GM21367 (cell line): ENCODE data around the gene CCDC81.
"Not testable (repeated sequence)": the region's sequence is repeated elsewhere in the genome, so short reads cannot be mapped to it uniquely, and the experiment has no call there.

ENCODE experiments used
- ATAC-seq: cut with Tn5 transposase; IDR thresholded peaks from one replicate; pipeline ENCODE4 v1.9.1; 2021; ENCODE audit not compliant: unreplicated experiment

Gene CCDC81

DNA sequence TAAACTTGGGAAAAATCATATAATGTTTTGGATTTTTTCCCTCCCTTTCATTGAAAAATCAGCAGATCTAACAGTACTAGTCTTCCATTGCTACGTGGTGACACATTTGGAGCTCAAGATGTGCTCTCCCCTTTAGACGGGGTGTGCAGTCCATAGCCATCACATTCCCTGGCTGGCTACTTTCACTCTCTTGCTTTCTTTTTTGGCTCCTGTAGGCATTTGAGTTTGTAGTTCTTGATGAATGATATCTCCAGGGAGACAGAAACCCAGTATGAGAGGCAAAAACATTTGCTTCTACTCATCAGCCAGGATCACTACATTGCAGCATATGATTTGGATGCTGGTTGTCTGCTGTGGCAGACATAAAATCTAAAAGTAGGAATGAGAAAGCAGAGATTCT is 12.1 kb downstream of the CCDC81 start:
- no peak for ATAC-seq

DNA sequence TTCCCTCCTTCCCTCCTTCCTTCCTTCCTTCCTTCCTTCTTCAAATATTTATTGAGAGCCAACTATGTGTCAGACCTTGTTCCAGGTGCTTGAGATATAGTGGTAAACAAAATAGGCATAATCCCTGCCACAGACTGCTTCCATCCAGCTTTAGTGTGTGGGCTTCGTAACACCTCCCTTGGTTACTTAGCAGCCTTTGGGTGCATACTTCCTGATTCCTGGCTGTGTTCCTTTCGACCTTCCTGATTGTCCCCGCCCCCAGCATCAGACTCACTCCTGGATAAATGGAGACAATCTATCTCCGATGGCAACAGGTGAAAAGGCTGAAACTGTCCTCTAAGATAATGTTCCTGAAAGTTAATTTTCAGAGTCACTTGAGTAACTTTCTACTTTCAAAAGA is 13.5 kb downstream of the CCDC81 start:
- no peak for ATAC-seq

DNA sequence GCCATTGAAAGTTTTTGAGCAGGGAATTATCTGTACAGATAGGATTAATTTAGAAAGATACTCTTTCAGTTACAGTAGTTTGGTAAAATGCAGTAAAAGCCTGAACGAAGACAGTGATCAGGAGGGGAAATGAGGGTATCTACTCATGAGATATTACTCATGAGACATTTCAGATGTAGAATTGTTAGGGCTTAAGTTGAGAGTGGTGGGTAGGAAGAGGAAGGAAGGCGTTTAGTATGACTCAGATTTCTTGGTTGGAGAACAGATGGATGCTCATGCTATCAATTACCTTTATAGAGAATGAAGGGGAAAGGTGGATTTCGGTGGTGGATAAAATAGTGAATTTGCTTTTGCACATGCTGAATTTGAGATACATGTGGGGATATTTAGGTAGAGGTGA is 15.8 kb downstream of the CCDC81 start:
- ATAC-seq: no peak

- no peak for ATAC-seq
Observed at GRCh38 chr11:86395061-86395551, 20.4 kb downstream of the CCDC81 start.

DNA sequence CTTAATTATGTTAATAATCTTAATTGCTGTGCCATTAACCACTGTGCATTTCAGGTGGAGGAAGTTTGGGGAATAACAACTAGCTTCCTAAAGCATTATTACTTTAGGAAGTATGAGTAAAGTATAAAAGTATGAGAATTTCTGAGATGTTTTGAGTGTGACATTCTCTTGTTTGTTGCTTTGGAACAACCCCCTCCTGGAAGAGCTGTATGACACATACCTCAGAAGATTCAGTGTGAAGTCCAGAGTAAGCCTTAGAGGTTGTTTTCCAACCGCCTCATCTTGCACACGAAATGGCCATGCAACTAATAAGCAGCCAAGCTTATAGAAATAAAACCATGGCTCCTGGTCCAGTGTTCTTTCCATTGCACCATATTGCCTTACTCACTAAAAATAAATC is 21.7 kb downstream of the CCDC81 start:
- no peak for ATAC-seq

GRCh38 chr11:86397351-86397750 is 22.7 kb downstream of the CCDC81 start:
- no peak for ATAC-seq

DNA sequence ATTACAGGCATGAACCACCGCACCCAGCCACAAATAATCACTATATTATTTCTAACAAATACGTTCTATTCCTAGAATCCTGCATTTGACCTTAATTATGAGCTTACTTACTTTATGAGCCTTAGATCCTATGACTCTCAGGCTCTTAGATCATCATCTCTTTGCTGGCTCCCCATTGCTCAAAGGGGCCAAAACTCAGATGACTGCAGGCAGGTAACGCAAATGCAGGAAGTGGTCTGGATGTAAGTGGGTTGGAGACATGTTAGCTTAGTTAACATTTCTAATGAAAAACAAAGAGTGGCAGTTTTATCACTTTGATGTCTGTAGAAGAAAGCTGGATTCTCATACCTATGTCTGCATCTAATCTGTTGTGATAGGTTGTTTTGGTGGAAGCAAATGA is 23.4 kb downstream of the CCDC81 start:
- ATAC-seq: no peak

GRCh38 chr11:86403458-86403857 is 28.8 kb downstream of the CCDC81 start:
- no peak for ATAC-seq

DNA sequence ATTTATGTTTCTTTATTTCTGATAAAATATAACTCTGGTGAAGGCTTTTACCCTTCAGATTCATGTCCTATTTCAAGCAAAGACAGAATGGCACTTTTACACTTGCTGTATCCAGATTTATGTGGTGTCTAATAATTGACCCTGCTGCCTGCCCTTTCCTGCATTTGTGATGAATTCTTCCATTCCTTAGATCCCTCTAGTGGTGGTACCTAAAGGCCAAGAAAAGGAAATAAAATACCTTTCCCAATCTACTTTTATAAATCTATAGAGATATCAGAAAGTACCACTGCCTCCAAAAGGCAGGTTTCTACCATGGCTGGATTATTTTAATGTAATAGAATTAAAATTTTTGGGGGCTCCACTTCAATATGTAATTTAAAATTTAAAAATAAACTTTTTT is 34.2 kb downstream of the CCDC81 start:
- ATAC-seq: no peak

GRCh38 chr11:86414032-86414431 is 39.3 kb downstream of the CCDC81 start:
- no peak for ATAC-seq

GRCh38 chr11:86415026-86415425 is 40.3 kb downstream of the CCDC81 start:
- no peak for ATAC-seq

- ATAC-seq: no peak
Observed at GRCh38 chr11:86416494-86416893, 41.8 kb downstream of the CCDC81 start.

DNA sequence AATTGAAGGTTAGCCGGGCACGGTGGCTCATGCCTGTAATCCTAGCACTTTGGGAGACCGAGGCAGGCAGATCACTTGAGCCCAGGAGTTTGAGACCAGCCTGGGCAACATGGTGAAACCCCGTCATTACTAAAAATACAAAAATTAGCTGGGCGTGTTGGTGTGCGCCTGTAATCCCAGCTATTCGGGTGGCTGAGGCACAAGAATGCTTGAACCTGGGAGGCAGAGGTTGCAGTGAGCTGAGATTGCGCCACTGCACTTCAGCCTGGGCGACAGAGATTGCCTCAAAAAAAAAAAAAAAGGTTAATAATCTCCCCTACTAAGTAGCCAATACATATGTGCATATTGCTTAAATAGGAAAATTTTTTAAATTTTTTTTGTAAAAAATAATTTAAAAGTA is 42.3 kb downstream of the CCDC81 start:
- ATAC-seq: not testable (repeated sequence)

DNA sequence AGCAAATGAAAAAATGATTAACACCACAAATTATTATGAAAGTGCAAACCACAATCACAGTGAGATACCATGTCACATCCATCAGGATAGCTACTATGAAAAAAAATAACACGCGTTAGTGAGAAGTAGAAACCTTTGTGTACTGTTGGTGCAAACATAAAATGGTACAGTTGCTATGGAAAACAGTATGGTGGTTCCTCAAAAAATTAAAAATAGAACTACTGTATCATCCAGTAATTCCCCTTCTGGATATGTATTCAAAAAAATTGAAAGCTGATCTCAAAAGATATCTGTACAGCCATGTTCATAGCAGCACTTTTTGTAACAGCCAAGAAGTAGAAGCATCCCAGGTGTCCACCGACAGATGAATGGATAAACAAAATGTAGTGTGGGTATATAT is 43.4 kb downstream of the CCDC81 start:
- no peak for ATAC-seq

DNA sequence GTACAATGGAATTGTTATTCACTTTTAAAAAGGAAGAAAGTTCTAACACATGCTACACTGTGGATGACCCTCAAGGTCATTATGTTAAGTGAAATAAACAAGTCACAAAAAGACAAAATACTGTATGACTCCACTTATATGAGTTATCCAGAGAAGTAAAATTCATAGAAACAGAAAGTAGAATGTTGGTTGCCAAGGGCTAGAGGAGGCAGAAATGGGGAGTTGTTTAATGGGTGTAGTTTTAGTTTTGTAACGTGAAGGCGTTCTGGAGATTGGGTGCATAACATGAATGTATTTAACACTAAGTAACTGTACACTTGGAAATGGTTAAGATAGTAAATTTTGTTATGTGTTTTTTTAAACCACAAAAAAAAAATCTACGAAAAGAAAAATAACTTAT is 43.8 kb downstream of the CCDC81 start:
- ATAC-seq: no peak

DNA sequence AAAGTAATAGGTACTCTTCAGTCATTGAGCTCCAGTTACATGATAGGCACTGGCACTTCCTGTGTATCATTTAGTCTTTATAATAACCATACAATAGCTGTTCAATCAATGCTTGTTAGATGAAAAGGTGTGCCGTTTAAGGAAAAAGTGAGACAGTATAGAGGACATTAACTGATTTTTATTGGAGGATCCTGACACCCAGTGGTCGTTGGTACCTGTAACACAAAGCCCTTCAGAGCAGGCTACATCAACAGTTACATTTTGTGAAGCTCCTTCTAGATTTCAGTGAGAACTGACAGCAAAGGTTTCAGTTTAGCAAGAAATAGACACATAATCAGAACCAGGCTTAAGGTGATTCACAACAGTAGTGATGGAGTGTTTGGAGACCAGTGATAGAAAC is 44.2 kb downstream of the CCDC81 start:
- no peak for ATAC-seq

DNA sequence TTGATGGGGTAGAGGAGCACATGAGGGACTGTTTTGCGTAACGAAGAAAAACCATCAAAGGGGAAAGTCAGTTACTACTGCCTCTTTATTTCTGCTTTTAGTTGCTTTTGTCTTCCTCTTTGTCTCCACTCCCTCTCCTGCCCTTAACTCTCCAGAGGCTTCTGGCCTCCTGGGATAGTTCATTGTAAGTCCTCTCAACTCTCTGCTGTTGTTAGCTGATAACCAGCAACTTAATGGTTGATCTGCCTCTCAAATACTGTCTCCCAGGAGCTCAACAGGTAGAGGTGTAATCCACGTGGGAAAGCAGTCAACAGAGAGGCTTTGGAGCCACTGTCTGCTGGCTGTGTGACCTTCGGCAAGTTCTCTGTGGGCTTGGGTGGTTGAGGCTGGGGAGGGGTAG is 47.3 kb downstream of the CCDC81 start:
- no peak for ATAC-seq

DNA sequence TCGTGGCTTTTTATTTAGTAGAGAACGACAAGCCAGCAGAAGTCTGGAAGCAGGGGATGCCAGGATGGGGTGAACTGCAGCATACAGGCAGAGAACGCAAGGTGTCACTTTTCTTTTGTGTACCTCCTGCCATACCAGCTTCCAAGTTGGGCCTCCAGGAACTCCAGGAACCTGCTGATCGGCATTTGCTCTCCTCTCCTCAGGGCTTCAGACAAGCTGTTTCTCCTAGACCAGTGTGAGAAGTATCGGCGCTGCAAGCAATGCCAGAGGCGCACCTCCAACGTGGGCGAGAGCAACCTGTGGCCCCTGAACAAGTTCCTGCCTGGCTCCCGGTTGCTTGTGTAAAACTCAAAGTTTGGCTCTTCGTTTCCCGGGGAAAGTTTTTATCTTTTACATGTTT is 47.7 kb downstream of the CCDC81 start:
- ATAC-seq: no peak

DNA sequence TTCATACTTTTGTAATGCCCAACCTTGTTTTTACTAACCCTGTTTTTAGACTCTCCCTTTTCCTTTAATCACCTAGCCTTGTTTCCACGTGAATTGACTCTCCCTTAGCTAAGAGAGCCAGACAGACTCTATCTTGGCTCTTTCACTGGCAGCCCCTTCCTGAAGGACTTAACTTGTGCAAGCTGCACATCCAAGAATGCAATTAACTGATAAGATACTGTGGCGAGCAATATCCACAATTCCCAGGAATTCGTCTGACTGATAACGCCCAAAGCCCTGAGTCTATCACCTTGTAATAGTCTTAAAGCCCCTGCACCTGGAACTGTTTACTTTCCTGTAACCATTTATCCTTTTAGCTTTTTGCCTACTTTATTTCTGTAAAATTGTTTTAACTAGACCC is 48.8 kb downstream of the CCDC81 start:
- not testable (repeated sequence) for ATAC-seq

DNA sequence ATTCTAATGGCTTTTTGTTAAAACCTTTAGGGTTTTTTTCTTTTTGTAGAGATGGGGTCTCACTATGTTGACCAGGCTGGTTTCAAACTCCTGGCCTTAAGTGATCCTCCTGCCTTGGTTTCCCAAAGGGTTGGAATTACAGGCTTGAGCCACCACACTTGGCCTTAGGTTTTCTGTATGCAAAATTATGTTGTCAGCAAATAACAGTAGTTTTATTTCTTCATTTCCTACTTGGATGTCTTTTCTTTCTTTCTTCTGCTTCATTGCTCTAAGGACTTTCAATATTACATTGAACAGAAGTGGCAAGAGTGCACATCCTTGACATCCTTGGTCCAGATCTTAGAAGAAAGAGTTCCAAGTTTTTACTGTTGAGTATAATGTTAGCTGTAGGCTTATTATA is 52.8 kb downstream of the CCDC81 start:
- no peak for ATAC-seq

DNA sequence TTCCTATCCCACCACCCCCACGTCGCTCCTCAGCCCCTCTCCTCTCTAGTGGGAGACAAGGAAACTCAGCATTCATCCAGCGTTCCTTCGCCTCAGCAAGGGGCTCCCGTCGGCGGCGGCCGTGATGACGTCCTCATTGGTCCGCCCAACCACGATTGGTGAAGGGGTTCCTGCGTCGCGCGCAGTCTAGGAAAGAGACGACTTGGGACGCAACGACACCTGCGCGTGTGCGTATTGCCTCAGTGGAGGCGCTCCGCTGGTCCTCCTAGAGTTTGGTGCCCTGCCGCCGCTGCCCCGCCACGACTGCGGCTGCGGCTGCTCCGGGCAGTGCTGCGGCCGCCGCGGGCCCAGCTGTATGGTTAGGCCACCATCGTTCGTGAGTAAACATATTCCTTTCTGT is 56.6 kb downstream of the CCDC81 start:
- no peak for ATAC-seq

DNA sequence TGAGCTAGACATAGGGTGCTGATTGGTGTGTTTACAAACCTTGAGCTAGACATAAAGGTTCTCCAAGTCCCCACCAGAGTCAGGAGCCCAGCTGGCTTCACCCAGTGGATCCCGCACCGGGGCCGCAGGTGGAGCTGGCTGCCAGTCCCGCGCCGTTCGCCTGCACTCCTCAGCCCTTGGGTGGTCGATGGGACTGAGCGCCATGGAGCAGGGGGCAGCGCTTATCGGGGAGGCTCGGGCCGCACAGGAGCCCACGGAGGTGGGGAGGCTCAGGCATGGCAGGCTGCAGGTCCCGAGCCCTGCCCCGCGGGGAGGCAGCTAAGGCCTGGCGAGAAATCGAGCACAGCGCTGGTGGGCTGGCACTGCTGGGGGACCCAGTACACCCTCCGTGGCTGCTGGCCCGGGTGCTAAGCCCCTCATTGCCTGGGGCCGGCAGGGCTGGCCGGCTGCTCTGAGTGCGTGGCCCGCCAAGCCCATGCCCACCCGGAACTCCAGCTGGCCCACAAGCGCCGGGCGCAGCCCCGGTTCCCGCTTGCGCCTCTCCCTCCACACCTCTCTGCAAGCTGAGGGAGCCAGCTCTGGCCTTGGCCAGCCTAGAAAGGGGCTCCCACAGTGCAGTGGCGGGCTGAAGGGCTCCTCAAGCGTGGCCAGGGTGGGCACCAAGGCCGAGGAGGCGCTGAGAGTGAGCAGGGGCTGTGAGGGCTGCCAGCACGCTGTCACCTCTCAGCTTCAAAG is 58.8 kb downstream of the CCDC81 start:
- not testable (repeated sequence) for ATAC-seq

- no peak for ATAC-seq
Observed at GRCh38 chr11:86435711-86436110, 61.0 kb downstream of the CCDC81 start.
